GM12878 (cell line): ENCODE measurements around the gene HOXC9. TPM values are rescaled to one million over a fixed set of nuclear protein-coding genes. Genes with fewer than 3 reads are reported as not detected.

Experiments used
- BRCA1 ChIP-seq: IDR thresholded peaks from 2 replicates; pipeline ENCODE4 v1.6.1; 2011; ENCODE audit warnings: low read depth, low read length, improper control_type of control experiment
- CBX3 ChIP-seq: fragments of 200-600 bp; sonication (generic); IDR thresholded peaks from 2 replicates; pipeline ENCODE4 v1.6.1; 2016; ENCODE audit warnings: low read depth, borderline replicate concordance
- CHD4 ChIP-seq: fragments of 200-600 bp; sonication (generic); IDR thresholded peaks from 2 replicates; pipeline ENCODE4 v1.6.1; 2016; ENCODE audit warnings: mild to moderate bottlenecking
- CREM ChIP-seq: IDR thresholded peaks from 2 replicates; pipeline ENCODE4 v1.6.1; 2014; ENCODE audit warnings: antibody characterized with exemption, low read depth
- ESRRA ChIP-seq: IDR thresholded peaks from 2 replicates; pipeline ENCODE4 v1.6.1; 2012; ENCODE audit warnings: mild to moderate bottlenecking, low read length, improper control_type of control experiment
- EZH2 ChIP-seq: IDR thresholded peaks from 2 replicates; pipeline ENCODE4 v1.6.1; 2012; ENCODE audit warnings: low read depth, mild to moderate bottlenecking, control low read depth, inconsistent platforms, low read length, borderline replicate concordance; ENCODE audit not compliant: control insufficient read depth
- MLLT1 ChIP-seq: fragments of 450-650 bp; IDR thresholded peaks from 2 replicates; pipeline ENCODE4 v1.6.1; 2016; ENCODE audit warnings: mild to moderate bottlenecking
- MTA2 ChIP-seq: fragments of 450-650 bp; IDR thresholded peaks from 2 replicates; pipeline ENCODE4 v1.6.1; 2016; ENCODE audit warnings: low read depth, mild to moderate bottlenecking, moderate library complexity
- MYB ChIP-seq: fragments of 150-350 bp; IDR thresholded peaks from 2 replicates; pipeline ENCODE4 v1.6.1; 2014; ENCODE audit warnings: mild to moderate bottlenecking, low read depth, low read length, borderline replicate concordance
- PBX3 ChIP-seq: IDR thresholded peaks from 2 replicates; pipeline ENCODE4 v1.6.1; 2011; ENCODE audit warnings: mild to moderate bottlenecking, low read depth, low read length, moderate library complexity; ENCODE audit not compliant: insufficient replicate concordance
- POLR2AphosphoS5 ChIP-seq: IDR thresholded peaks from 2 replicates; pipeline ENCODE4 v1.6.1; 2011; ENCODE audit warnings: mild to moderate bottlenecking, low read length, inconsistent platforms
- PRDM15 ChIP-seq: fragments of 450-650 bp; formaldehyde crosslinking; IDR thresholded peaks from 2 replicates; pipeline ENCODE4 v1.4.0; 2020; ENCODE audit warnings: mild to moderate bottlenecking, moderate library complexity
- SIN3A ChIP-seq: IDR thresholded peaks from 2 replicates; pipeline ENCODE4 v1.6.1; 2012; ENCODE audit warnings: low read depth, low read length, improper control_type of control experiment
- SIX5 ChIP-seq: IDR thresholded peaks from 2 replicates; pipeline ENCODE4 v1.6.1; 2011; ENCODE audit warnings: mild to moderate bottlenecking, low read depth, low read length, moderate library complexity; ENCODE audit not compliant: severe bottlenecking
- SMC3 ChIP-seq: IDR thresholded peaks from 2 replicates; pipeline ENCODE4 v1.6.1; 2011; ENCODE audit warnings: low read length, improper control_type of control experiment, borderline replicate concordance
- SREBF2 ChIP-seq: IDR thresholded peaks from 2 replicates; pipeline ENCODE4 v1.6.1; 2012; ENCODE audit warnings: mild to moderate bottlenecking, low read length
- SRF ChIP-seq, 2 experiments: IDR thresholded peaks; 2 replicates each; pipeline ENCODE4 v1.6.1; 2011; ENCODE audit warnings: low read depth in 2 of 2, low read length in 2 of 2, mild to moderate bottlenecking in 1 of 2, moderate library complexity in 1 of 2
- STAT1 ChIP-seq: fragments of 450-650 bp; conservative IDR thresholded peaks from 2 replicates; pipeline ENCODE4 v1.6.1; 2014; ENCODE audit warnings: antibody characterized with exemption, mild to moderate bottlenecking
- TAF1 ChIP-seq: IDR thresholded peaks from 2 replicates; pipeline ENCODE4 v1.6.1; 2011; ENCODE audit warnings: mild to moderate bottlenecking, low read depth, low read length, borderline replicate concordance
- TCF12 ChIP-seq: IDR thresholded peaks from 2 replicates; pipeline ENCODE4 v1.6.1; 2011; ENCODE audit warnings: low read depth, mild to moderate bottlenecking, low read length
- USF1 ChIP-seq: IDR thresholded peaks from 2 replicates; pipeline ENCODE4 v1.6.1; 2011; ENCODE audit warnings: borderline replicate concordance, low read depth, mild to moderate bottlenecking, moderate library complexity, mixed read lengths, low read length; ENCODE audit not compliant: insufficient read depth; ENCODE audit errors: extremely low read length
- YY1 ChIP-seq: IDR thresholded peaks from 2 replicates; pipeline ENCODE4 v1.6.1; 2011; ENCODE audit warnings: low read depth, mild to moderate bottlenecking, low read length
- ZNF274 ChIP-seq: IDR thresholded peaks from one replicate; pipeline ENCODE4 v1.8.0; 2011; ENCODE audit not compliant: insufficient read length, insufficient read depth
- polyA plus RNA-seq, 11 experiments: library from polyadenylated mRNA; depleted of rRNA in 4 of 11; unstranded in 6 of 11; stranded (reverse) in 5 of 11; fragments of >200 nt; fragmentation: Nextera tagmentation in 4 of 11; fragmentation: Illumina TruSeq in 1 of 11; extraction: Ambion mirVana in 4 of 11; extraction: Trizol in 1 of 11; gene quantifications; 1 replicate in 1 of 11; 2 replicates in 10 of 11; pipeline versions ENCODE4 v1.2.1 to v1.2.3, GENCODE V29; 2011 to 2016; ENCODE audit warnings: inconsistent platforms in 2 of 11, missing spikeins in 2 of 11, low read depth in 1 of 11
- total RNA-seq, 4 experiments: library from RNA; depleted of rRNA in 3 of 4; stranded (reverse); fragments of >200 nt in 3 of 4; fragmentation: Illumina TruSeq in 1 of 4; extraction: Trizol in 1 of 4; gene quantifications; 2 replicates each; pipeline versions ENCODE4 v1.2.1 to v1.2.3, GENCODE V29; 2013 to 2021

Gene HOXC9
- total and polyA plus RNA-seq, 10 of the 15 experiments (the other 5 are each of a cell fraction or from before 2014, with no cell fraction given) = not detected

- TF ChIP-seq MYB (no peak), STAT1 (no peak), CBX3 (no peak), SIN3A (no peak), PBX3 (no peak), PRDM15 (no peak), POLR2AphosphoS5 (no peak), SREBF2 (no peak), ZNF274 (no peak), YY1 (peak; percentile 66), SRF (IDR thresholded peaks at IDR 0.05; ENCODE audit: low read depth in 2 of 2, low read length in 2 of 2) (no peak), ESRRA (no peak), EZH2 (0 out of 2 replicates have a peak, but pooled peaks have one; percentile 64), TAF1 (no peak), BRCA1 (no peak), MTA2 (no peak; the same call in 1 of the 2 replicates), CHD4 (no peak), TCF12 (no peak), SIX5 (no peak), SMC3 (peak; percentile 93), MLLT1 (peak; percentile 47; the same call in 1 of the 2 replicates), CREM (no peak), USF1 (no peak)
Measured at GRCh38 chr12:54005853-54006558, 6.0 kb downstream of the HOXC9 start (continued).
